ENCODE measurements around the gene CBL.

Gene CBL

GRCh38 chr11:119347940-119348605 is 141.9 kb downstream of the CBL start:
- TF ChIP-seq CTCF (IDR thresholded peaks at IDR 0.05) (no peak), ZFX (IDR thresholded peaks at IDR 0.05; ENCODE audit: borderline replicate concordance) (no peak)
- no peak overlapping the region for H3K27ac ChIP-seq

- H3K27ac ChIP-seq = no peak overlapping the region
- TF ChIP-seq ZFX (IDR thresholded peaks at IDR 0.05; ENCODE audit: borderline replicate concordance) = no peak
- no peak for TF ChIP-seq CTCF (IDR thresholded peaks at IDR 0.05)
Observed at GRCh38 chr11:119350302-119350701, 144.2 kb downstream of the CBL start.

- H3K27ac ChIP-seq = no peak overlapping the region
- no peak for TF ChIP-seq CTCF (IDR thresholded peaks at IDR 0.05)
- TF ChIP-seq ZFX (IDR thresholded peaks at IDR 0.05; ENCODE audit: borderline replicate concordance) = no peak
Observed at GRCh38 chr11:119351232-119351631, 145.1 kb downstream of the CBL start.

- TF ChIP-seq ZFX (IDR thresholded peaks at IDR 0.05; ENCODE audit: borderline replicate concordance) = no peak
- TF ChIP-seq CTCF (IDR thresholded peaks at IDR 0.05) = no peak
- H3K27ac ChIP-seq = peak overlapping the region; percentile 30; the same call in 1 of the 2 replicates
Observed at GRCh38 chr11:119352857-119353260, 146.7 kb downstream of the CBL start.

- peak overlapping the region; percentile 31 for H3K27ac ChIP-seq
- TF ChIP-seq CTCF (IDR thresholded peaks at IDR 0.05) (no peak), ZFX (IDR thresholded peaks at IDR 0.05; ENCODE audit: borderline replicate concordance) (no peak)
Observed at GRCh38 chr11:119355091-119355843, 149.1 kb downstream of the CBL start.

GRCh38 chr11:119356349-119357031 is 150.4 kb downstream of the CBL start:
- TF ChIP-seq CTCF (IDR thresholded peaks at IDR 0.05) = peak; percentile 93
- TF ChIP-seq ZFX (IDR thresholded peaks at IDR 0.05; ENCODE audit: borderline replicate concordance) = no peak
- peak overlapping the region; percentile 70 for H3K27ac ChIP-seq
